Vagina (tissue), 2 donors: ENCODE measurements around the gene RICTOR. TPM values are rescaled to one million over a fixed set of nuclear protein-coding genes. Genes with fewer than 3 reads are reported as not detected.
A peak's percentile ranks its signal among the peaks of the same experiment; 100 is the strongest.

Source experiments
- DNase-seq, 2 donors: peaks; one replicate each; pipeline ENCODE4 v3.0.0-alpha.2; 2017; ENCODE audit errors: extremely low spot score in 2 of 2
- H3K27ac ChIP-seq: fragments of 200-600 bp; sonication (generic); one replicate; pipeline ENCODE4 v1.5.1; 2019
- H3K27me3 ChIP-seq: fragments of 200-600 bp; sonication (generic); one replicate; pipeline ENCODE4 v1.5.1; 2019
- H3K36me3 ChIP-seq, 2 donors: fragments of 200-600 bp; sonication (generic); one replicate each; pipeline ENCODE4 v1.5.1; 2017 to 2019
- H3K4me1 ChIP-seq: fragments of 200-600 bp; sonication (generic); one replicate; pipeline ENCODE4 v1.5.1; 2019
- H3K4me3 ChIP-seq, 2 donors: fragments of 200-600 bp; sonication (generic); 1 replicate in 1 of 2; 2 replicates in 1 of 2; pipeline ENCODE4 v1.5.1; 2016 to 2019
- H3K9me3 ChIP-seq: fragments of 200-600 bp; sonication (generic); one replicate; pipeline ENCODE4 v1.5.1; 2019
- CTCF ChIP-seq, 3 experiments: fragments of 450-650 bp in 2 of 3; fragments of 200-600 bp in 1 of 3; sonication (generic) in 1 of 3; IDR thresholded peaks; one replicate each; pipeline ENCODE4 v1.5.1; 2017 to 2019; ENCODE audit warnings: antibody characterized with exemption in 3 of 3, mild to moderate bottlenecking in 2 of 3, moderate library complexity in 2 of 3
- POLR2A ChIP-seq, 2 donors: fragments of 450-650 bp; IDR thresholded peaks; one replicate each; pipeline ENCODE4 v1.6.1; 2017; ENCODE audit warnings: antibody characterized with exemption in 2 of 2, mild to moderate bottlenecking in 2 of 2, moderate library complexity in 2 of 2
- POLR2AphosphoS5 ChIP-seq, 2 donors: sonication (generic); formaldehyde crosslinking; IDR thresholded peaks; one replicate each; pipeline ENCODE4 v1.9.0; 2017; ENCODE audit warnings: antibody characterized with exemption in 2 of 2, mild to moderate bottlenecking in 2 of 2, low read depth in 1 of 2; ENCODE audit not compliant: insufficient read depth in 1 of 2
- intact Hi-C: fragments of 100-400 bp; cut with DNase I; formaldehyde crosslinking; loops from one replicate; pipeline ENCODE4 v1.15.1; 2023
- total RNA-seq: library from RNA; depleted of rRNA; stranded (reverse); fragments of >200 nt; gene quantifications from one replicate; pipeline ENCODE4 v1.2.3, GENCODE V29; 2016

Gene RICTOR
- total RNA-seq, 1 donor from 2014 or later, result 39.3 TPM

GRCh38 chr5:38923661-38924451 lies 150.3 kb downstream of the RICTOR start:
- TF ChIP-seq POLR2A (IDR thresholded peaks at IDR 0.05), result no peak
- TF ChIP-seq CTCF (IDR thresholded peaks at IDR 0.05), result no peak
- TF ChIP-seq POLR2AphosphoS5 (IDR thresholded peaks at IDR 0.05; ENCODE audit: insufficient read depth in 1 of 2, low read depth in 1 of 2), result peak in 1 of 2 donors; percentile 27
- H3K36me3 ChIP-seq, result peaks cover 0 to 7% of the 10 kb centered on the region in 2 donors
- peaks cover 20% of the 10 kb centered on the region for H3K4me1 ChIP-seq
- H3K27me3 ChIP-seq, result no peaks in the 10 kb centered on the region
- intact Hi-C loops, result loop anchor here (10.0 kb wide), 1 partner anchor 79 kb away; the partner anchor contains the start of gene OSMR
- no peak overlapping the region for H3K4me3 ChIP-seq
- no peak overlapping the region for H3K27ac ChIP-seq
- H3K9me3 ChIP-seq, result no peaks in the 10 kb centered on the region
- DNase-seq, result no peak

- TF ChIP-seq POLR2A (IDR thresholded peaks at IDR 0.05) (no peak), POLR2AphosphoS5 (IDR thresholded peaks at IDR 0.05; ENCODE audit: insufficient read depth in 1 of 2, low read depth in 1 of 2) (peak in 1 of 2 donors; percentile 8), CTCF (IDR thresholded peaks at IDR 0.05) (peak; percentile 25 to 48 (median 48))
- Histone ChIP-seq H3K27ac (no peak overlapping the region), H3K27me3 (no peaks in the 10 kb centered on the region), H3K4me3 (no peak overlapping the region), H3K36me3 (peaks cover 0 to 11% of the 10 kb centered on the region in 2 donors), H3K4me1 (peaks cover 20% of the 10 kb centered on the region), H3K9me3 (no peaks in the 10 kb centered on the region)
- intact Hi-C loops, result loop anchor here (10.0 kb wide), 1 partner anchor 77 kb away; the partner anchor contains the start of gene OSMR
- DNase-seq, result no peak
Measured at GRCh38 chr5:38922199-38922598, 152.0 kb downstream of the RICTOR start.

- H3K4me1 ChIP-seq, result peaks cover 20% of the 10 kb centered on the region
- intact Hi-C loops, result loop anchor here (10.0 kb wide), 1 partner anchor 76 kb away; the partner anchor contains the start of gene OSMR
Measured at GRCh38 chr5:38921174-38921573, 153.0 kb downstream of the RICTOR start.

GRCh38 chr5:38916802-38917201 lies 157.4 kb downstream of the RICTOR start:
- no peaks in the 10 kb centered on the region for H3K4me1 ChIP-seq
- H3K9me3 ChIP-seq, result no peaks in the 10 kb centered on the region
- no peak overlapping the region for H3K27ac ChIP-seq
- no peaks in the 10 kb centered on the region for H3K27me3 ChIP-seq
- TF ChIP-seq CTCF (IDR thresholded peaks at IDR 0.05) (no peak), POLR2A (IDR thresholded peaks at IDR 0.05) (no peak), POLR2AphosphoS5 (IDR thresholded peaks at IDR 0.05; ENCODE audit: insufficient read depth in 1 of 2, low read depth in 1 of 2) (no peak)
- intact Hi-C loops, result no loop called here
- no peak overlapping the region for H3K4me3 ChIP-seq
- H3K36me3 ChIP-seq, result peaks cover 0 to 11% of the 10 kb centered on the region in 2 donors
- DNase-seq, result no peak

More at GRCh38 chr5:38921174-38921573, 153.0 kb downstream of the RICTOR start:
- Histone ChIP-seq H3K36me3 (peaks cover 0 to 11% of the 10 kb centered on the region in 2 donors), H3K9me3 (no peaks in the 10 kb centered on the region), H3K4me3 (no peak overlapping the region), H3K27ac (no peak overlapping the region), H3K27me3 (no peaks in the 10 kb centered on the region)
- DNase-seq, result no peak
- TF ChIP-seq POLR2AphosphoS5 (IDR thresholded peaks at IDR 0.05; ENCODE audit: insufficient read depth in 1 of 2, low read depth in 1 of 2) (no peak), CTCF (IDR thresholded peaks at IDR 0.05) (no peak), POLR2A (IDR thresholded peaks at IDR 0.05) (no peak)

GRCh38 chr5:38913714-38914113 lies 160.5 kb downstream of the RICTOR start:
- Histone ChIP-seq H3K27me3 (no peaks in the 10 kb centered on the region), H3K36me3 (peaks cover 0 to 11% of the 10 kb centered on the region in 2 donors), H3K4me1 (no peaks in the 10 kb centered on the region), H3K9me3 (no peaks in the 10 kb centered on the region), H3K4me3 (no peak overlapping the region), H3K27ac (no peak overlapping the region)
- intact Hi-C loops, result no loop called here
- TF ChIP-seq POLR2A (IDR thresholded peaks at IDR 0.05) (no peak), CTCF (IDR thresholded peaks at IDR 0.05) (no peak), POLR2AphosphoS5 (IDR thresholded peaks at IDR 0.05; ENCODE audit: insufficient read depth in 1 of 2, low read depth in 1 of 2) (no peak)
- DNase-seq, result no peak
